ENCODE measurements around the gene KLHL24. TPM values are rescaled to one million over a fixed set of nuclear protein-coding genes. Genes with fewer than 3 reads are reported as not detected.
"Not testable (repeated sequence)": the region's sequence is repeated elsewhere in the genome, so short reads cannot be mapped to it uniquely, and the experiment has no call there.

The KLHL24 gene
- total and polyA plus RNA-seq, 12 donors: 4.9 to 150 (median 50.6) TPM

- Histone ChIP-seq H3K36me3 (replicated peaks in 1 of 2) (no peaks in the 10 kb centered on the region), H3K4me3 (peak overlapping the region; percentile 43 to 90 (median 71)), H3K27me3 (no peaks in the 10 kb centered on the region), H3K4me1 (replicated peaks in 1 of 2) (peaks cover 0 to 20% of the 10 kb centered on the region in 2 donors), H3K9me3 (replicated peaks in 1 of 3) (no peaks in the 10 kb centered on the region), H3K27ac (peak overlapping the region in 4 of 5 donors; percentile 83 to 95 (median 92))
- no peak for TF ChIP-seq CTCF (IDR thresholded peaks at IDR 0.05)
- TF ChIP-seq POLR2A (IDR thresholded peaks at IDR 0.05): peak in 1 of 2 donors; percentile 26
- 0 to 1% (median 1%) methylated on average over 1 to 13 of the region's 13 CpGs for WGBS, 4 donors
- peak; percentile 18 to 59 (median 29) for DNase-seq
- intact Hi-C loops (cut with DNase I): no loop called here
These were observed 62.9 kb downstream of the KLHL24 start for GRCh38 chr3:183698318-183698751.

GRCh38 chr3:183698756-183699155, 63.3 kb downstream of the KLHL24 start:
- Histone ChIP-seq H3K4me1 (replicated peaks in 1 of 2) (peaks cover 0 to 20% of the 10 kb centered on the region in 2 donors), H3K4me3 (peak overlapping the region in 1 of 4 donors; percentile 90), H3K27ac (peak overlapping the region in 4 of 5 donors; percentile 16 to 95 (median 92)), H3K9me3 (replicated peaks in 1 of 3) (no peaks in the 10 kb centered on the region), H3K27me3 (no peaks in the 10 kb centered on the region), H3K36me3 (replicated peaks in 1 of 2) (no peaks in the 10 kb centered on the region)
- intact Hi-C loops (cut with DNase I): no loop called here
- peak in 3 of 7 donors; percentile 13 to 22 (median 16) for DNase-seq
- TF ChIP-seq CTCF (IDR thresholded peaks at IDR 0.05) (no peak), POLR2A (IDR thresholded peaks at IDR 0.05) (no peak)
- 12 to 14% (median 13%) methylated on average over 9 of the region's 9 CpGs for WGBS, 4 donors

- Histone ChIP-seq H3K4me1 (replicated peaks in 1 of 2) (peaks cover 0 to 20% of the 10 kb centered on the region in 2 donors), H3K27ac (peak overlapping the region in 3 of 5 donors; percentile 91 to 95 (median 94)), H3K27me3 (no peaks in the 10 kb centered on the region), H3K36me3 (replicated peaks in 1 of 2) (no peaks in the 10 kb centered on the region), H3K4me3 (peak overlapping the region in 1 of 4 donors; percentile 90), H3K9me3 (replicated peaks in 1 of 3) (no peaks in the 10 kb centered on the region)
- TF ChIP-seq POLR2A (IDR thresholded peaks at IDR 0.05) (no peak), CTCF (IDR thresholded peaks at IDR 0.05) (no peak)
- no peak for DNase-seq
- intact Hi-C loops (cut with DNase I): no loop called here
- WGBS, 4 donors: 70 to 75% (median 73%) methylated on average over 13 of the region's 13 CpGs
These were observed 64.0 kb downstream of the KLHL24 start for GRCh38 chr3:183699238-183699947.

GRCh38 chr3:183701744-183702143, 66.3 kb downstream of the KLHL24 start:
- TF ChIP-seq CTCF (IDR thresholded peaks at IDR 0.05) (no peak), POLR2A (IDR thresholded peaks at IDR 0.05) (no peak)

GRCh38 chr3:183703892-183704291, 68.5 kb downstream of the KLHL24 start:
- H3K4me3 ChIP-seq; intact Hi-C loops (cut with DNase I); H3K36me3 ChIP-seq (replicated peaks in 1 of 2); H3K9me3 ChIP-seq (replicated peaks in 1 of 3); DNase-seq; H3K27ac ChIP-seq; H3K27me3 ChIP-seq: not testable (repeated sequence)
- H3K4me1 ChIP-seq (replicated peaks in 1 of 2): peaks cover 0 to 11% of the 10 kb centered on the region in 2 donors
- 93 to 95% (median 94%) methylated on average over 6 of the region's 6 CpGs for WGBS, 4 donors

More at GRCh38 chr3:183701744-183702143, 66.3 kb downstream of the KLHL24 start:
- intact Hi-C loops (cut with DNase I): no loop called here
- Histone ChIP-seq H3K4me1 (replicated peaks in 1 of 2) (peaks cover 0 to 20% of the 10 kb centered on the region in 2 donors), H3K27ac (no peak overlapping the region), H3K4me3 (no peak overlapping the region), H3K27me3 (no peaks in the 10 kb centered on the region), H3K36me3 (replicated peaks in 1 of 2) (no peaks in the 10 kb centered on the region), H3K9me3 (replicated peaks in 1 of 3) (no peaks in the 10 kb centered on the region)
- WGBS, 4 donors: 96 to 99% (median 96%) methylated on average over 5 of the region's 5 CpGs
- no peak for DNase-seq
